Epithelial cell of proximal tubule (primary cell): ENCODE results near the gene TIAM1. TPM values are rescaled to one million over a fixed set of nuclear protein-coding genes. Genes with fewer than 3 reads are reported as not detected.
A peak's percentile ranks its signal among the peaks of the same experiment; 100 is the strongest.

Source experiments
- DNase-seq: peaks from one replicate; pipeline ENCODE4 v3.0.0-alpha.2; 2011; ENCODE audit warnings: low read depth
- H3K4me3 ChIP-seq: 2 replicates; pipeline ENCODE4 v1.5.1; 2011; ENCODE audit warnings: low read depth, mild to moderate bottlenecking, low read length
- total RNA-seq: library from RNA; depleted of rRNA; stranded (reverse); fragments of >200 nt; gene quantifications from 2 replicates; pipeline ENCODE4 v1.2.3, GENCODE V29; 2015
- TF ChIP-seq, protein P1 (sequence below): conservative IDR thresholded peaks from 2 replicates; pipeline ENCODE4 v1.5.1; 2012; ENCODE audit warnings: low read depth, mild to moderate bottlenecking, low read length

TIAM1 gene
- total RNA-seq, 1 donor from 2014 or later: 3.6 TPM

DNA sequence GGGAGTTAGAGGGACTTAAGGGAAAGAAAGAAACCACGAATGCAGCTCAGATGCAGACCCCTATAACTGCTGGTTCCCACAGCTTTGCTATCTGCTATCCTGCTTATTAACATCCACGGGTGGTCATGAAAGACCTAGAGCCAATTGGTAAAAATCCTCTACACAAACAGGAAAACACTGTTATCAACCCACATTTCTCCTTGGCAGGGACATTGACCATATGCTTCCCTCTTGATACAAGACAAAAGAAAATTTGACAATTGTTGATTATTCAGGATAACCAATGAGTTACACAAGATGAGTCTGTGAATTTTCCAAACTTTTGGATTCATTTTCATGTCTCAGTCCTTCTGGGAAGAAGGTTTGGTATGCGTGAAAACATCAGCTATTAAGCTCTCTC lies 90.4 kb downstream of the TIAM1 start:
- TF ChIP-seq, protein P1, sequence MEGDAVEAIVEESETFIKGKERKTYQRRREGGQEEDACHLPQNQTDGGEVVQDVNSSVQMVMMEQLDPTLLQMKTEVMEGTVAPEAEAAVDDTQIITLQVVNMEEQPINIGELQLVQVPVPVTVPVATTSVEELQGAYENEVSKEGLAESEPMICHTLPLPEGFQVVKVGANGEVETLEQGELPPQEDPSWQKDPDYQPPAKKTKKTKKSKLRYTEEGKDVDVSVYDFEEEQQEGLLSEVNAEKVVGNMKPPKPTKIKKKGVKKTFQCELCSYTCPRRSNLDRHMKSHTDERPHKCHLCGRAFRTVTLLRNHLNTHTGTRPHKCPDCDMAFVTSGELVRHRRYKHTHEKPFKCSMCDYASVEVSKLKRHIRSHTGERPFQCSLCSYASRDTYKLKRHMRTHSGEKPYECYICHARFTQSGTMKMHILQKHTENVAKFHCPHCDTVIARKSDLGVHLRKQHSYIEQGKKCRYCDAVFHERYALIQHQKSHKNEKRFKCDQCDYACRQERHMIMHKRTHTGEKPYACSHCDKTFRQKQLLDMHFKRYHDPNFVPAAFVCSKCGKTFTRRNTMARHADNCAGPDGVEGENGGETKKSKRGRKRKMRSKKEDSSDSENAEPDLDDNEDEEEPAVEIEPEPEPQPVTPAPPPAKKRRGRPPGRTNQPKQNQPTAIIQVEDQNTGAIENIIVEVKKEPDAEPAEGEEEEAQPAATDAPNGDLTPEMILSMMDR: no peak
- no peak overlapping the region for H3K4me3 ChIP-seq
- no peak for DNase-seq

DNA sequence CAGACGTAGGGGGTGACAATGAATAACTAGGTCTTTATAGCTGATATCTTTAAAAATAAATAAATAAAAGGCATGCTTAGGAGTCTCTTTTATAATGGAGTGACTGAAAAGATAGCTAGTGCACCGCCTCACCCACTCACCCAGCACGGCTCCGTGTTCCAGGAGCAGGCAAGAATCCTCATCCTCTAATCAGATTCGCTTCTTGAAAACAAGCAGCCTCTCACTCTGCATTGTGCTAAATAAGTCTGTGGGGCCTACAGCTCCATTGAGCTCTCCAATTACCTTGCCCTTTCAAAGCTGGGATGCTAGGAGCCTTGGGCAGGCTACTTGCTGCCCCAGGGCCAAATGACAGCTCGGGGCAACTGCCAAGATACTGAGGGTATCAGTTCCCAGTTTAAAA lies 91.5 kb downstream of the TIAM1 start:
- DNase-seq: no peak
- no peak overlapping the region for H3K4me3 ChIP-seq
- TF ChIP-seq, protein P1: no peak

DNA sequence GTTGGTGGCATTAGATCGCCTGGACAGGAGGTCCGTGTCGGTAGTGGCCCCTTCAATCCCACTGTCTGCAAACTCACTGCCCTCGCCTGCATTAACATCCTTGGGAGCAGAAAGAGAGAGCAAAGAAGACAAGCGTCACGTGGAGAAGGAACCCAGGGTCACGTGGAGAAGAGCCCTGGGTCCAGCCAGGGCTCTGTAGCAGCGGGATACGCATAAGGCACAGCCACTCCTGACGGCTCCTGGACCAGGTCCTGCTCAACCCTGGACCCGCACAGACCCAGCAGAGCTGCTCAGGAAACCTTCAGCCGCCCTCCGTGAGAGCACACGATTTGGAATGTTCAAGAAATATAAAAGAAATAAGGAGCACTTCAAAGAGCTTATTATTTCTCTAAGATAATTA lies 92.0 kb downstream of the TIAM1 start:
- TF ChIP-seq, protein P1: no peak
- no peak for DNase-seq
- H3K4me3 ChIP-seq: no peak overlapping the region

DNA sequence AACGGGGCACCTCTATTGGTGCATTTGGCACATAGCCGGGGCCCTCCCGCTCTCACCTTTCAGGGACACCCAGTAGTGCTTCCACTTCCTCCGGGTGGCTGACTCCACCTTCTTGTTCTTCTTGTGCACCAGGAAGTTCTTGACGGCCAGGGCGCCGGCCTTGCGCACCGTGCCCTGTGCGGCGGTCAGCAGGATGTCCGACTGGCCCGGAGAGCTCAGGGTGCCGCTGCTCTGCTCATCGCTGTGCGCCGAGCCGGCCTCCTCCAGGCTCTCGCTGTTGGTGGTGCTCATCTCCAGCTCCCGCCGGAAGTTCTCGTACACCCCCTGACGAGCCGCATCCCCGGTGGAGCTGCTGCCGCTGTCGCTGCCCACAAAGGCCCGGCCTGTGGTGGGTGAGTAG lies 92.4 kb downstream of the TIAM1 start:
- no peak overlapping the region for H3K4me3 ChIP-seq
- TF ChIP-seq, protein P1: no peak
- no peak for DNase-seq

DNA sequence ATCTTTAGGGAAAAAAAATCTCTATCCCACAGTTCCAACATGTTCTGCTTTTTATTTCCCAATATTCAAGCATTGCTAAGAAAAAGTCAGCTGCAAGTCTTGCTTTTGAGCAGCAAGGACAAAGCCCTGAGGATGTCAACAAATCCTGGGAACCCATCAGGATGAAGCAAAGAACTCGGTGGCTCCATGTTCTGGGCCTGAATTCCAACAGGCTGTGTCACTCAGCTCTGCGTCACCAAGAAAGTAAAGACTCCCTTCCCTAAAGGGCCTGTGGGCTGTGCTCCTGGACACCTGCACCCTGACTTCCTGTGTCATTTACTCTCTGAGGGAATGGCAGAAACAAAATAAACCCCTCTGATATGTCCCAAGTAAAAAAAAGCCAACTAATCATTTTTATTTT lies 95.5 kb downstream of the TIAM1 start:
- DNase-seq: peak; percentile 18
- TF ChIP-seq, protein P1: no peak
- H3K4me3 ChIP-seq: no peak overlapping the region

DNA sequence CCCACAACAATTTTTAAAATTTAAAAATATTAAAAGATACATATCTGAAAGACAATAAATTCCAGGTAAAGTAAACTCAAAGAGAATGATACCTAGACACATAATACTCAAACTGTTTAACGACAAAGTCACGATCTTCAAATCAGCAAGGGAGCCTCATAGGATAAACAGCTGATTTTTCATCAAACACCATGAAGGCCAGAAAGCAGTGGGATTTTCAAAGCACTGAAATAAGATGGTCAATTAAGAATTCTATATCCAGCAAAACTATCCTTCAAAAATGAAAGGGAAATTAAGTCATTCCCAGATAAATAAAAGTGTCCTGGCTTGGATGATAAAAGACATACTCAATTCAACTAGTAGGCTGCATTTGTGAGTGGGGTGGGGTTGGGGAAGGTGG lies 100.5 kb downstream of the TIAM1 start:
- TF ChIP-seq, protein P1: no peak
- no peak for DNase-seq
- no peak overlapping the region for H3K4me3 ChIP-seq

DNA sequence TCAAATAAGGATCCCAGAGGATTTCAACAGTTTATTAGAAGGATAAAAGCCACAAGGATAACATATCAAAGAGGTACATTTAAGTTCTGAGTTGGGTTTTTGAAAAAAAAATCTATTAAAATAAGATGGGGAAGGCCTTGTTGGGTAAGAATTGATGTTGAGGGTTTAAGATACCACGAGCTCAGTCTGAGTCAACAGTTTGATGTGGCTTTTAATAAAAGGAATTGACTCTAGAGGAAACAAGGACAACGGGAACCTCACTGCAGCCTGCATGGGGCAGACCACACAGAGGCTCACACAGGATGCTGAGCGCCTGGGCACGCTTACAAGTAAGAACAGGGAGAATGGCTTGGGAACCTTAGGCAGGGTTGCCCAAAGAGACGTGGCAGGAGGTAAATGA lies 107.5 kb downstream of the TIAM1 start:
- no peak overlapping the region for H3K4me3 ChIP-seq
- TF ChIP-seq, protein P1: no peak
- no peak for DNase-seq
